ENCODE data around the gene NTRK3.

DNA sequence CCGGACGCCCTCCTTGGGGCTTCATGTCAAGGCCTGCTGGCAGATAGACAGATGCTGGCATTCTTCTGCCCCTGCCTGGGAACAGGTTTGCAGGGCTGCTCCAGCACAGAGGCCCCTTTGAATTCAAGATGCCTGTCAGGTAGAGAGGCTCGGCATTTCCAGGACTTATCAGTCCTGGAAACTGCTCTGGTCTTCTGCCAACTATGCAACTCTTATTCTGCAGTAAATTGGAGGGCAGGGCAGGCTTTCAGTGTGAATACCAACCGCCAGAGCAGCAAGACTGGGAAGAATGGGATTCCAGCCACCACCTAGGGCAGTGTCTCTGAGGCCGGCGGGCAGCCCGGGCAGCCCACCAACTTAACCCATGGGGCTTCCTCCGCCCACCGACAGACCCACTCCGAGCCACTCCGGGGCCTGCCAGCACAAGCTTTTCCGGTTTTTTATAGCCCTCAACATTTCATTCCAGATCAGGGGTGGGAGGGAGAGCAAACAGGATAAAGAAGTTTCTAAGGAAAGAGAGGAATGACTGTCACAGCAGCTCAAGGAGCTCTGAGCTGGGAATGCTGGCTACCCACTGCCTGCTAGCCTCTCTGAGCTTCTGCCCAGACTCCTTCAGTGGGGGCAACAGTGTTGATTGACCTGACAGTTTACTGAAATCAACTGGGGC is 140.9 kb downstream of the NTRK3 start:
- TF ChIP-seq CTCF (conservative IDR thresholded peaks at IDR 0.05; ENCODE audit: low read length) (no peak), EZH2phosphoT487 (IDR thresholded peaks at IDR 0.05; ENCODE audit: borderline replicate concordance) (no peak)

All from Loucy (cell line).